AG04450 (cell line): ENCODE results near the gene SLC37A2. TPM values are rescaled to one million over a fixed set of nuclear protein-coding genes. Genes with fewer than 3 reads are reported as not detected.

Source experiments
- CTCF ChIA-PET: fragments of 300-600, 350-600 bp; formaldehyde crosslinking; extraction: SDS; loops from one replicate; lab custom pipeline; 2022; ENCODE audit warnings: antibody characterized with exemption, inconsistent platforms; lab: Charles Lee
- POLR2A ChIA-PET: fragments of 350-600 bp; formaldehyde crosslinking; extraction: SDS; loops from one replicate; lab custom pipeline; 2021; ENCODE audit warnings: antibody characterized with exemption, inconsistent platforms; lab: Yijun Ruan, JAX
- DNase-seq: peaks from one replicate; pipeline ENCODE4 v3.0.0-alpha.2; 2011; ENCODE audit warnings: low read depth, low spot score
- H3K27ac ChIP-seq: one replicate; pipeline ENCODE4 v1.5.1; 2012; ENCODE audit warnings: low read depth, low read length, control low read depth
- H3K27me3 ChIP-seq: one replicate; pipeline ENCODE4 v1.6.0; 2012; ENCODE audit warnings: low read length; ENCODE audit not compliant: control insufficient read depth, insufficient read depth
- H3K4me3 ChIP-seq: 2 replicates; pipeline ENCODE4 v1.5.1; 2011; ENCODE audit warnings: mild to moderate bottlenecking, low read depth, low read length, control low read depth
- H3K9me3 ChIP-seq: 2 replicates; pipeline ENCODE4 v1.5.1; 2012; ENCODE audit warnings: low read length; ENCODE audit not compliant: control insufficient read depth, insufficient read depth
- CTCF ChIP-seq: IDR thresholded peaks from 2 replicates; pipeline ENCODE4 v1.5.1; 2011; ENCODE audit warnings: low read depth, low read length, control low read depth, inconsistent platforms
- polyA plus RNA-seq: library from polyadenylated mRNA; depleted of rRNA; stranded (reverse); fragments of >200 nt; gene quantifications from 2 replicates; pipeline ENCODE4 v1.2.3, GENCODE V29; 2011

SLC37A2 gene
- polyA plus RNA-seq, 1 experiment: 0.79 TPM

- Histone ChIP-seq H3K27me3 (no peaks in the 10 kb centered on the region), H3K9me3 (no peaks in the 10 kb centered on the region; the same call in 1 of the 2 replicates), H3K27ac (peak overlapping the region; percentile 65), H3K4me3 (no peak overlapping the region)
- no peak for DNase-seq
- ChIA-PET CTCF (interaction anchor here (0.7 to 2.7 kb wide), 7 partner anchors 9 to 486 kb away, joined by 3 to 24 read pairs (median 8); no protein-coding TSS in a partner anchor), POLR2A (interaction anchor here (0.5 kb wide), 1 partner anchor 296 kb away, joined by 6 read pairs; no protein-coding TSS in a partner anchor)
- no peak for TF ChIP-seq CTCF
Measured at GRCh38 chr11:125082611-125083311, 19.7 kb downstream of the SLC37A2 start.

- CTCF ChIA-PET: interaction anchor here (0.7 to 2.7 kb wide), 7 partner anchors 8 to 485 kb away, joined by 3 to 24 read pairs (median 8); no protein-coding TSS in a partner anchor
- POLR2A ChIA-PET: interaction anchor here (0.5 kb wide), 1 partner anchor 295 kb away, joined by 6 read pairs; no protein-coding TSS in a partner anchor
- no peak overlapping the region for H3K4me3 ChIP-seq
- peak overlapping the region; percentile 65 for H3K27ac ChIP-seq
- TF ChIP-seq CTCF: no peak
- no peaks in the 10 kb centered on the region for H3K27me3 ChIP-seq
- H3K9me3 ChIP-seq: no peaks in the 10 kb centered on the region; the same call in 1 of the 2 replicates
- DNase-seq: no peak
Measured at GRCh38 chr11:125083312-125084056, 20.4 kb downstream of the SLC37A2 start.

- Histone ChIP-seq H3K27me3 (no peaks in the 10 kb centered on the region), H3K27ac (no peak overlapping the region), H3K4me3 (no peak overlapping the region), H3K9me3 (no peaks in the 10 kb centered on the region; the same call in 1 of the 2 replicates)
- ChIA-PET POLR2A (no interaction called here), CTCF (interaction anchor here (0.9 to 2.5 kb wide), 3 partner anchors 58 to 345 kb away, joined by 3 to 9 read pairs (median 9); no protein-coding TSS in a partner anchor)
- TF ChIP-seq CTCF: no peak
- DNase-seq: no peak
Measured at GRCh38 chr11:125084057-125084416, 20.9 kb downstream of the SLC37A2 start.

- CTCF ChIA-PET: interaction anchor here (1.0 kb wide), 1 partner anchor 261 kb away, joined by 3 read pairs; no protein-coding TSS in a partner anchor
- Histone ChIP-seq H3K4me3 (no peak overlapping the region), H3K27ac (no peak overlapping the region), H3K27me3 (no peaks in the 10 kb centered on the region), H3K9me3 (no peaks in the 10 kb centered on the region; the same call in 1 of the 2 replicates)
- no peak for DNase-seq
- TF ChIP-seq CTCF: no peak
- POLR2A ChIA-PET: no interaction called here
Measured at GRCh38 chr11:125084761-125085231, 21.7 kb downstream of the SLC37A2 start.
